HG02852 (cell line): ENCODE measurements around the gene WDR13.
"Not testable (repeated sequence)": the region's sequence is repeated elsewhere in the genome, so short reads cannot be mapped to it uniquely, and the experiment has no call there.

Source experiments
- ATAC-seq: cut with Tn5 transposase; IDR thresholded peaks from one replicate; pipeline ENCODE4 v1.9.1; 2021; ENCODE audit warnings: mild to moderate bottlenecking, moderate library complexity; ENCODE audit not compliant: unreplicated experiment

WDR13 gene

DNA sequence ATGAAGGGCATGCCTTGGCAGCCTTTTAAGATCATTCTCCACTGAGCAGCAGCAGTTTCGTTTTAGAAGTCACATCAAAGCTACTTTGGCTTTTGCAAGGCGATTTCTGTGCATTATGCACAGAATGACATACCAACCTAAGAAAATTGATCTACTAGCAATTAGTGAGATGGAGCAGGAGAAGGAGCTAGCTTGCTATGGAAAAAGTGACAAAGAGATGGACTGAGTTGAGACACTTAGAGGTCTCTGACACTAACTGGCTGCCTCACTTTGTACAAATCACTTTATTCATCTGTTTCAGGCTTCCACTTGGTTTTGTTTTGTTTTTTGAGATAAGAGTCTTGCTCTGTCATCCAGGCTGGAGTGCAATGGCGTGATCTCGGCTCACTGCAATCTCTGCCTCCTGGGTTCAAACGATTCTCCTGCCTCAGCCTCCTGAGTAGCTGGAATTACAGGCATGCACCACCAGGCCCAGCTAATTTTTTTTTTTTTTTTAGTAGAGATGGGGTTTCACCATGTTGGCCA, 54.8 kb downstream of the WDR13 start:
- not testable (repeated sequence) for ATAC-seq

DNA sequence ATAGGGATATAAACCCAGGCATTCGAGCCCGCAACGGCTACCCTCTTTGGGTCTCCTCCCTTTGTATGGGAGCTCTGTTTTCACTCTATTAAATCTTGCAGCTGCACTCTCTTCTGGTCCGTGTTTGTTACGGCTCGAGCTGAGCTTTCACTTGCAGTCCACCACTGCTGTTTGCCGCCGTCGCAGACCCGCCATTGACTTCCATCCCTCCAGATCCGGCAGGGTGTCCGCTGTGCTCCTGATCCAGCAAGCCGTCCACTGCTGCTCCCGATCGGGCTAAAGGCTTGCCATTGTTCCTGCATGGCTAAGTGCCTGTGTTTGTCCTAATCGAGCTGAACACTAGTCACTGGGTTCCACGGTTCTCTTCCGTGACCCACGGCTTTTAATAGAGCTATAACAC, 57.5 kb downstream of the WDR13 start:
- ATAC-seq: not testable (repeated sequence)
